Pancreas (tissue), 10 donors: ENCODE data around the gene EEF2K. TPM values are rescaled to one million over a fixed set of nuclear protein-coding genes. Genes with fewer than 3 reads are reported as not detected.

ENCODE experiments used
- ATAC-seq, 4 donors: fragments of 200-7000 bp; cut with Tn5 transposase; one replicate each; pipeline versions ENCODE4 v1.8.0 to v1.9.1; 2020; ENCODE audit warnings: mild to moderate bottlenecking in 4 of 4, moderate library complexity in 4 of 4
- DNase-seq, 6 donors: peaks; one replicate each; pipeline ENCODE4 v3.0.0-alpha.2; 2020
- FAIRE-seq: peaks from 2 replicates; lab custom pipeline; 2012; peaks lifted over from hg19 to GRCh38; lab: Jason Lieb, UNC
- H3K27ac ChIP-seq, 4 donors: fragments of 200-600 bp; sonication (generic); 1 replicate in 3 of 4; 2 replicates in 1 of 4; pipeline versions ENCODE4 v1.5.0 to v1.8.0; 2020
- H3K27me3 ChIP-seq, 4 donors: fragments of 200-600 bp; one replicate each; pipeline ENCODE4 v1.8.0; 2021
- H3K36me3 ChIP-seq, 3 donors: fragments of 200-600 bp; sonication (generic) in 1 of 3; one replicate each; pipeline versions ENCODE4 v1.5.0 to v1.8.0; 2020 to 2021
- H3K4me1 ChIP-seq, 3 donors: fragments of 200-600 bp; one replicate each; pipeline ENCODE4 v1.8.0; 2021
- H3K4me3 ChIP-seq, 4 donors: fragments of 200-600 bp; sonication (generic) in 2 of 4; one replicate each; pipeline versions ENCODE4 v1.5.0 to v1.8.0; 2020 to 2021
- H3K9me3 ChIP-seq, 4 donors: fragments of 200-600 bp; one replicate each; pipeline ENCODE4 v1.8.0; 2021
- CTCF ChIP-seq, 4 donors: fragments of 200-600 bp; sonication (generic) in 3 of 4; IDR thresholded peaks; one replicate each; pipeline versions ENCODE4 v1.5.0 to v1.8.0; 2021; ENCODE audit warnings: antibody characterized with exemption in 4 of 4
- WGBS, 2 donors: extraction: QIAGEN DNeasy Blood & Tissue Kit; methylation state at CpG; one replicate each; pipeline ENCODE4 v1.1.7; 2013; 5-methylcytosine and 5-hydroxymethylcytosine counted together
- intact Hi-C, 3 donors: fragments of 100-400 bp; cut with DNase I; formaldehyde crosslinking; loops; one replicate each; pipeline versions ENCODE4 v1.11.1 to v1.14.2; 2022
- polyA plus RNA-seq, 2 donors: library from polyadenylated mRNA; stranded (reverse); fragments of 200-250 nt; gene quantifications; one replicate each; pipeline ENCODE4 v1.2.3, GENCODE V29; 2013
- total RNA-seq, 6 donors: library from RNA; stranded (reverse); fragmentation: NEBNext Ultra II Directional in 4 of 6; extraction: Animal tissue kit (Norgen Biotek cat#: 25700) in 4 of 6; gene quantifications; one replicate each; pipeline versions ENCODE4 v1.2.1 to v1.2.4, GENCODE V29; 2021 to 2023
- donor health status: healthy with polysubstance abuse.
- donor health status: DM: no; HTN: no; CAD: no; lungs with moderate emphysema.
- donor health status: DM: no; HTN: no; CAD: no.
- donor health status: control.
- donor health status: control.
- donor health status: Bipolar disorder and iron deficiency.
- donor health status: DM: yes; HTN: yes; CAD: no.
- donor health status: DM: no; HTN: no; CAD: no.
- donor health status: DM: no; HTN: no; CAD: no.
- donor health status: DM: yes; HTN: yes; CAD: no.

The EEF2K gene
- total and polyA plus RNA-seq, 8 donors: 6.1 to 21.1 (median 16.5) TPM

- Histone ChIP-seq H3K27me3 (no peaks in the 10 kb centered on the region), H3K4me3 (no peak overlapping the region), H3K4me1 (peaks cover 0 to 7% (median 0%) of the 10 kb centered on the region in 3 donors), H3K9me3 (no peaks in the 10 kb centered on the region), H3K27ac (no peak overlapping the region), H3K36me3 (no peaks in the 10 kb centered on the region)
- intact Hi-C loops: no loop called here
- WGBS, 2 donors: 86 to 94% methylated on average over 5 of the region's 5 CpGs
- no peak for ATAC-seq
- no peak for DNase-seq
- FAIRE-seq: no peak
- no peak for TF ChIP-seq CTCF (IDR thresholded peaks at IDR 0.05)
These were observed 3.0 kb upstream of the EEF2K start for GRCh38 chr16:22203091-22203490.

- H3K27ac ChIP-seq: no peak overlapping the region
- no peaks in the 10 kb centered on the region for H3K36me3 ChIP-seq
- FAIRE-seq: no peak
- H3K4me1 ChIP-seq: peaks cover 0 to 12% (median 8%) of the 10 kb centered on the region in 3 donors
- no peak overlapping the region for H3K4me3 ChIP-seq
- H3K9me3 ChIP-seq: no peaks in the 10 kb centered on the region
- no peak for TF ChIP-seq CTCF (IDR thresholded peaks at IDR 0.05)
- no peaks in the 10 kb centered on the region for H3K27me3 ChIP-seq
- 96 to 98% methylated on average over 2 of the region's 2 CpGs for WGBS, 2 donors
- no peak for DNase-seq
- intact Hi-C loops: no loop called here
- ATAC-seq: no peak
These were observed 1.9 kb upstream of the EEF2K start for GRCh38 chr16:22204091-22204655.

GRCh38 chr16:22205577-22206012 is 483 bp upstream of the EEF2K start:
- Histone ChIP-seq H3K36me3 (no peaks in the 10 kb centered on the region), H3K4me1 (peaks cover 0 to 18% (median 11%) of the 10 kb centered on the region in 3 donors), H3K27ac (peak overlapping the region; percentile 83 to 92 (median 86)), H3K27me3 (no peaks in the 10 kb centered on the region), H3K9me3 (no peaks in the 10 kb centered on the region), H3K4me3 (peak overlapping the region in 3 of 4 donors; percentile 25 to 95 (median 90))
- 2 to 4% methylated on average over 11 of the region's 11 CpGs for WGBS, 2 donors
- DNase-seq (no peak), ATAC-seq (no peak), FAIRE-seq (no peak)
- TF ChIP-seq CTCF (IDR thresholded peaks at IDR 0.05): no peak
- intact Hi-C loops: loop anchor here in 1 of 3 donors (5.0 kb wide), 1 partner anchor 87 kb away; no protein-coding TSS in a partner anchor

- peak overlapping the region; percentile 63 to 95 (median 86) for H3K4me3 ChIP-seq
- intact Hi-C loops: loop anchor here in 1 of 3 donors (5.0 kb wide), 1 partner anchor 85 kb away; no protein-coding TSS in a partner anchor
- peak overlapping the region; percentile 83 to 92 (median 86) for H3K27ac ChIP-seq
- FAIRE-seq (no peak), DNase-seq (peak; percentile 85 to 93 (median 88)), ATAC-seq (peak; percentile 72 to 78 (median 74))
- H3K36me3 ChIP-seq: no peaks in the 10 kb centered on the region
- H3K4me1 ChIP-seq: peaks cover 0 to 18% (median 11%) of the 10 kb centered on the region in 3 donors
- no peaks in the 10 kb centered on the region for H3K27me3 ChIP-seq
- TF ChIP-seq CTCF (IDR thresholded peaks at IDR 0.05): no peak
- WGBS, 2 donors: 5 to 6% methylated on average over 34 to 35 of the region's 35 CpGs
- H3K9me3 ChIP-seq: no peaks in the 10 kb centered on the region
These were observed 1.0 kb downstream of the EEF2K start for GRCh38 chr16:22206842-22207714.
